ENCODE data around the gene RBM38.

RBM38 gene

DNA sequence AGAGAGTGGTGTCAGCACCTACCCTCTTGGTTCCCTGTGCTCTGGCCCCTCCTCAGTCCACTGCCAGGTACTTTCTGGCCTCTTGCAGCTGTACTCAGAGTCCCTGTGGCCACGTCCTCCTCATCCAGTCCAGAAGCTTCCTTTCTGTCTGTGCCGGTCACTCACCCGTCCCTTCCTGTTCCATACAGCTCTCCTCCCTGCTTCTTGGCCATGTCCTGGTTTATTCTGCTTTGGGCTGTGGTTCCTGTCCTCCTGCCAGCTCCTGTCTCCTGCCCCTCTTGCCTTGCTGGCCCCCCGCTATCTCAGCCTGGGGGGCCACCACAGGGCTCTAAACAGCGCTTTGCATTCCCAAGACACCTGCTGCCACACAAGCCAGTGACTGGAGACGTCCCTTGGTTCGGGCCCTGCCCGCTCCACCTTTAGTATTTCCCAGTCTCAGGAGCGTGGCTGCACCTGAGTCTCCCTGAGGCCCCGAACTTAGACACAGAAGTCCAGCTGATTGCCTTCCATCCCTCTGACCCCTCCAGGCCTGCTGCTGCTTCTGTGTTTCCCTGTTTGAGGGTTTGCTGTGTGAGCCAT is 15.5 kb upstream of the RBM38 start:
- no peak for DNase-seq

DNA sequence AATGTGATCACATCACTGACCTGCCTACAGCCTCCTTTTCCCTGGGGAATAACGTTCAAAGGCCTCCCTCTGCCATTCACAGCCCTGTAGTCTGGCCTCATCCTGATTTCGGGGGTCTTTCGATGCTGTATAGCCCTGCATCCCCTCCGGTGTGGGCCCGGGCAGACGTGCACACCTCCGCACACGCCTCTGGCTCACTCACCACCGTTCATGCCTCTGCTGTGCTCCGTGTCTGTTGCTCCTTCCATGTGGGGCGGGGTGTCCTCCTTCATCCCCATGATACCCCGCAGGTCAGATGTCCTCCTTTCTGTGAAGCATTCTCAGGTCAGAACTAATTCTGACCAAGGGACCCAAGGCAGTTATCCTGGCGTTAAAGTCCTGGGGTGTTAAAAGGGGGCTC is 13.8 kb upstream of the RBM38 start:
- DNase-seq: no peak

DNA sequence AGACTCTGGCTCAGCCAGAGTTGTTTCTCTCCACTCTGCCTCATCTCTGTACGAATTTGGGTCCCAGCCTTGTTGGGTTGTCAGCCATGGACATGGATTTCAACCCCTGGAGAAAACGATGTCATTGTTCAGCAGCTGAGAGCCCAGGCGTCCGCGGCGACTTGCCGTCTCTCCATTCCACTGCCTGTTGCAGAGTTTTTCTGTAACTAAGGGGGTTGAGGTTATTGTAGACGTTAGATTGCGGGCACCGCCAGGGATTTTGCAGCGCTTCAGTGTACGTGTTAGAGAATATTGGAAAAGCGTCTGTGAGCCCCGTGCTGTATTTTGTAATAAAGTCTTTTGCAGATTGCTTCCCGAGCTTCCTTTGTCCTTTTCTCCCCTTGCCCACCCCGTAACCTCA is 13.1 kb upstream of the RBM38 start:
- no peak for DNase-seq

DNA sequence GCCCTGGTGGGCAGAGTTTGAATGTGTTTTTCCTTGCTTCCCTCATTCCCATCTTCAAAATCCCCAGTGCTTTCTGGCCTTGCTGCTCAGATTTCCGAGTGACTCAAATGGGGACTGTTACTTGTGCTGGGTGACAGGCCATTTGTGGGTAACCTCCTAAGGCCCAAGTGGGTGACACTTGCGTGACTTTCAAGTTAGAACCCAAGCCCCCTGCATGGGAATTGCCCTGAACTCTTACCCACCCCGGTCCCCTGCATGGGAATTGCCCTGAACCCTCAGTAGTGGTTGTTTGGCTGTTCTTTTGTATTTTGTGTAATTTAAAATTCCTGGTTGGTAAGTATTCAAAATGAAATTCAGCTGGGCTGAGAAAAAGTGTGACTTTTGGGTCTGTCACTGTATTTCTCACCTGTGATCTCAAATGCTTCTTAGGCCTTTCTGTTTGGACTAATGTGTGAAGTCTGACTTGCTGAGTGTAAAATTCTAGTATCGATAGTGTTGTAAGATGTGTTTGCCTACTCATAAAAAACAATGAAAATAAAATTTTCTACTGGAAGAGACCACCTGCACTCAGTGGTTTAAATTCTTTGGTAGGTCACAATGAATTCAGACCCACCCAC is 12.4 kb upstream of the RBM38 start:
- DNase-seq: no peak

DNA sequence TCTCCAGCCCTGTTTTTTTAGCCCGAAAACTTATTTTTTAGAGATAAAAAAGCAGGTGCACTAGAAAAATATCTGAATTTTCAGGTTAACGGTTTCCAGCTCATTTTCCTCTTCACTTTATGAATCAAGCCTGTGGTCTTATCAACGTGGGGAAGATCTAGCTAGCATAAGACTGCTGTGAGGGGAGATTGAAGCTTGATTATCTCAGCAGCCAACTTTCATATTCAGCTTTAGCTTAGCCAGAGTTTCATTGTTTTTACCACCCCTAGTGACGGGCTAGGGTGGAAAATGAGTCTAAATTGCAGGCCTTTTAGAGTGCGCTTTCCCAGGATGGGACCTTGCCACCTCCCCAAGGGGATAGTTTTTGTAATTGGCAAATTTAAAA is 11.9 kb upstream of the RBM38 start:
- no peak for DNase-seq

DNA sequence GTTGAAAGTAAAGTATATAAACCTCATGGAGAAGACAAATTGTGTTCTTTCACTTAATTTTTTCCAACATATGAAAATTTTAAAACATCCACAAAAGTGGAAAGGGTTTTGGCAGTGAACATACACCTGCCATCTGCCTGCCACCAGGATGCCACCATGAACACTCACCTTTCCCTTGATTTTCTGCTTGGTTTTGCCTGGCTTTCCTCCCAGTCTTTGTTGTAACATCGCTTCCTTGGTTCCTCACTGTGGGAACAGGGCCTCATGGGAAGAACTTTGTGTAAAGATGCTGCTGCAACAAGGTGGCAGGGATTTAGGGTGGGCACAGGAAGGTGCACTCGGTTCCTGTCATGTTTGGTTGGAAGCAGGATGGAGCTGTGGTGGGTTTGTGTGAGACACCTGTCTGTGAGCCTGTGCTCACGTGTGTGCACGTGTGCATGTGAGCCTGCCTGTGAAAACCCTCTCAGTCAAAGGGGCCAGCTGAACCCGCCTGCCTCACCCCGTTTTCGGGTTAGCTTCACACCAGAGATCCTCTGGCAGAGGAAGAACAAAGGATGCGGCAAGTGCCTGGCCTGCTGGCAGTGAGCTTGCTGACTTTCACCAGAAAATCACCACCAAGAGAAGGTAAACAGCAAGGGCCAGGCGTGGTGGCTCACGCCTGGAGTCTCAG is 11.0 kb upstream of the RBM38 start:
- DNase-seq: no peak

DNA sequence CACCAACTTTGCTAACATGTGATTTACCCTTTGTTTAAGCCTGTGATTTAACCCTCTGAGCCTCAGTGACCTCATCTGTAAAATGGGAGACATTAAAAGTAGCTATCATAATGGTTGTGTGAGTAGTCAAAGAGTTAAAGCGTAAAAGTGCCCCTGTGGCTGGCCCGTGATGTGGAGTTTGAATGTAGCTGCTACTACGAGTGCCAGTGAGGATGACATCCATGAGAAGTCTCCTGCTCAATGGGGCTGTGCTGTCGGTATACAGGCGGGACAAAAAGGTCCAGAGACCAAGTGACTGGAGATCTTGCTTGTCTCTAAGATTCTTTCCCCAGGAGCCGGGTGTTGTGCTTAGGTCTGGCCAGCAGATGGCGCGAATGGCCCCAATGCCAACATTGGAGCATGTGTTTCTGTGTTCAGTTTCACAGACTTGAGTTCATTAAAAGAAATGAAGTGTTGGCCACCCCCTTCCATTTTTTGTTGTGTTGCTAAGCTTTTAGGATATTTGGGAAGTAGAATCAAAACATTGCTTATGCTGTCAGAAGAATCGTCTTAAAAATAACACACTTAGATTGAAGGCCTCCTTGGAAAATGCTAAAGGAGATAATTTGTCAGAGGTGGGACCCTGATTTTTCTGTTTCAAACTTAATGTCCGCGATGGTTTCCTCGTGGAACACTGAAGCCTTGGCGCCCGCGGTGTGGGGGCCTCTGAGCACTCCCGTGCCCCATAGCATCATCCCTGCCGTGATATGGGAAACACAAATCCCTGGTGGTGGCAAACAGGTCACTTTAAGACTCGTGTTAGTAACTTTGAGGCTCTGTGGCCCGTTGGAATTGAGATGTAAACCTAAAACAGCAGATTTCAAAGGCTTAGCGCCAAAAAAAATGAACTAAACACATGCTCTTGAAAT is 9.3 kb upstream of the RBM38 start:
- no peak for DNase-seq

DNA sequence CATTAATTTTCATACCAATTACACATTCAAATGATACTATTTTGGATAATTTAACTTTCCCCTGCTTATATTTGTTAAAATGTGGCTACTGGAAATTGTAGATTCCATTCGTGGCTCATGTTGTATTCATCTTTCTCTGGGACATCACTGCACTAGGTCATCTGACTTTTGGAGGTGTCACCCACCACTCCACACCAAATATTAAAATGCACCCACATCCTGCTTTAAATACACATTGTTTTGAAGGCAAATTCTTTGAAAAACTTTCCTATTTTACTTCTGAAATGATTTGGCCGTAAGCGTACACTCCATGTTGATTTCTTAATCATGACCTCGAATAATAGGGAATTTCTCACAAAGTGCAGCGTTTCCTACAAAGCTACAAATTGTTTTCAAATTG is 8.7 kb upstream of the RBM38 start:
- no peak for DNase-seq

DNA sequence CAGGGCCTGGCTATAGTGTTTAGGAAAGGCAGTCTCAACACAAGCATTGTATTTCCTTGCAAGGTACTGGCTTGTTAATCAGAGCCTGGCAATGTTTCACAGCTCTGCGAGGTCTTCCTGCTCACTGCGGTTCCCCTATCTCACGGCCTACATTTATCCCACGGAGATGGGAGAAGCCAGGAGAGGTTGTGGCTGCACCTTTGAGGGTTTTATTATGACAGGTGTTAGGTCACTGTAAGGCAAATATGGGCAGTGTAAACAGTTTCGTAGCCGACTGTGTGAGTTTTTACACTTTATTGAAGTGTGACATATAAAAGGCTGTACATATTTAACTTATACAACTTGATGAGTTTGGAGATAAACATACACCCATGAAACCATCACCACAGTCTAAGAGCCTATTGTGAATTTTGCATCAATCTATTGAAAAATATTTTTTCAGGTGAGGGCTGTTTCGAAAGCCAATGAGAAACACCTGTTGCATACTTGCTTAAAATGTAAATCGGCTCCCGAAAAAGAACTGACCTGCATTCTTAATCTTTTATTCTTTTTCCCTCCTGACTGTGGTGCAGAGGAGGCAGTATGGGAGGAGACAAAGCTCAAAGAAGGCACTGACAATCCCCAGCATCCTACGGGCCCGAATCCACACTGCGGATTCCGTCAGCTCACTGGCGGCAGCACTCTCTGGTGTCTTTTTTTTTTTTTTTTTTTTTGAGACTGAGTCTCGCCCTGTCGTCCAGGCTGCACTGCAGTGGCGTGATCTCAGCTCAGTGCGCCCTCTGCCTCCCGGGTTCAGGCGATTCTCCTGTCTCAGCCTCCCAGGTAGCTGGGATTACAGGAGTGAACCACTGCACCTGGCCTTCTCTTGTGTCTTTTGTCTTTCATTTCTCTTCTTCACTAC is 7.5 kb upstream of the RBM38 start:
- DNase-seq: no peak

DNA sequence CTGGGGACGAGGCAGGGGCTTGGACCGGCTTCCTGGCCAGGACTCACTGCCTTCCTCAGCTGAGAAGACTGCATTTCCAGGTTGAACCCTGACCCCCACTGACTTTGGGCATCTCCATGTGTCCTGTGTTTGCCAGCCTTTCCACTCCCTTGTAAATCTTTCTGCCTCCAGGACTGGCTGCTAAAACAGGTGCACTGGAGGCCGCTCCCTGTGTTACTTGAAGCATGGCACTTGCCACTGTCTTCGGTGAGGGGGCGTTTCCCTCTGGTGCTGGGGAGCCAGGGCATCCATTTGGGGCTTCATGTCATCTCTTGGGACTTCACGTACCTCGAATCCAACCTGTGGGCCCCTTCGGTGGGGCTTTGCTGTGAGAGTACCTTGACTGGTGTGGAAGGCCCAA is 6.7 kb upstream of the RBM38 start:
- no peak for DNase-seq

DNA sequence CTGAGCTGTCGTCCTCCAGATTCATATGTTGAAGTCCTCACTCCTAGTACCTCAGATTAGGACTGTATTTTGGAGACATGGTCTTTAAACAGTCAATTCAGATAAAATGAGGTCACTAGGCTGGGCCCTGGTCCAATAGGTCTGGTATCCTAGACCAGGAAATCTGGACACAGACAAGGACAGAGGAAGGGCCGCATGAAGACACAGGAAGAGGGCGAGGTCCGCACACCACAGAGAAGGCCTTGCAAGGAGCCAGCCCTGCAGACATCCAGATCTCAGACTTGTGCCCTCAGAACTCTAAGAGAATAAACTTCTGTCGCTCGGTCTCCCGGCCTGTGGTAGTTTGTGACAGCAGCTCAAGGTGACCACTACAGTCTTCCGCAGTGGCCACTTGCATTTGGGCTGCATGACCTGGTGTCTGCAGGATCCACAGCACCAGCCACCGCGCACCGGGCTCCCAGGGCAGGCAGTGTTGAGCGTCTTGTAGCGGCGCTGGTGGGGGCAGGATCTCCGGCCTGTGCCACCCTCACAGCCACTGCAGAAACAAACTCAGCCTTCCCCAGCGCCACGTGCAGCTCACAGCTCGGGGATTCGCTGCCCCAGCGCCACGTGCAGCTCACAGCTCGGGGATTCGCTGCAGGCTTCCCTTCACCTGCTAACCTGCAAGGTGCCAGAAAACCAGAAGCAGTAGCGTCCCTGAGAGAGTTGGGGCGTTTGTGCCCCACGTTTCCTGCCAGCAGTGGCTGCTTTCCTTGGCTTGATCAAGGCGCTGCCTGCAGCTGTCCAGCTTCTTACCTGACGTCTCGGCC is 6.0 kb upstream of the RBM38 start:
- DNase-seq: no peak

DNA sequence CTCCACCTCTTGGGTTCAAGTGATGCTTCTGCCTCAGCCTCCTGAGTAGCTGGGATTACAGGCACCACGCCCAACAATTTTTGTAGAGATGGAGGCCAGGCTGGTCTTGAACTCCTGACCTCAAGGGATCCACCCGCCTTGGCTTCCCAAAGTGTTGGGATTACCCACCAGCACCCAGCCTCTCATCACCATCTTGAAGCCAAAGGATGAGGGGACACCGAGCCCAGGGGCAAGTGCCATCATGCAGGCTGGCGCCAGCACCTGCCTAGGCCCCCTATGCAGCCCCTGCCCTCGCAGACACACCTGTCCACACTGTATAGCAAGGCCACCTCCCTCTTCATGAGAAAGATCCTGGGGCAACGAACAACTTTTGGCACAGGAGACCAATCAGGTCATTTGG is 5.3 kb upstream of the RBM38 start:
- no peak for DNase-seq

DNA sequence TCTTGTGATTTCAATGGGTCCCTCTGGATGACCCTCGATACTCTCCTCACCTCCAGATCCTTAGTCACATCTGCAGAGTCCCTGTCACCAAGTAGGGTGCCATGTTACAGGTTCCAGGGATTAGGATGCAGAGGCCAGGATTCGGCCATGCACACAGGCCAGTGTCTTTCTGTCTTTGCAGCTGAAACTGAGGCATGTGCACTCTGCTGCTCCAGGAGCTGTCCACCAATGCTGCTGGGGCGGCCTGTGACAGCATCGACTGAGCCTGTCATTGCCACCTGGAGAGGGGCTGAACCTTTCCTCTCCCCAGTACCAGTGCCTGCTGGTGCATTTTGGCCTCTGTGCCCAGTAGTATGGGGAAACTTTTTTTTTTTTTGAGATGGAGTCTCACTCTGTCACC is 4.4 kb upstream of the RBM38 start:
- no peak for DNase-seq

DNA sequence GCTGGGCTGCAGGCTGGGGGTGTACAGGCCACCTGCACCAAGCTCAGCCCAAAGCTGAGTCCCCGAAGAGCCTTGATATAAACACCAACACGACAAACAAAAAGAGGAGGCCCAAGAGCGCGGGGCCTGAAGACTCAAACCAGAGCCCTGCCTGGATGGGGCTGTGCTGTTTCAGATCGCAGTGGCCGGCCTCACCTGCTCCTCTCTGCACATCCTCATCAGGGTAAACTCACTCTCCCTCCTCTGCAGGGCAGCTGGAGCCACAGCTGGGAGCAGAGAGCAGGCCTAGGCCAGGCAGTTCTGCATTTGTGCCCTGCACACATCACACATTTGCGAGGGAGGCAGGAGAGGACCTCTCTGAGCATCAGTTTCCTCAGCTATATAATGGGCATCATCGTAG is 3.7 kb upstream of the RBM38 start:
- no peak for DNase-seq

DNA sequence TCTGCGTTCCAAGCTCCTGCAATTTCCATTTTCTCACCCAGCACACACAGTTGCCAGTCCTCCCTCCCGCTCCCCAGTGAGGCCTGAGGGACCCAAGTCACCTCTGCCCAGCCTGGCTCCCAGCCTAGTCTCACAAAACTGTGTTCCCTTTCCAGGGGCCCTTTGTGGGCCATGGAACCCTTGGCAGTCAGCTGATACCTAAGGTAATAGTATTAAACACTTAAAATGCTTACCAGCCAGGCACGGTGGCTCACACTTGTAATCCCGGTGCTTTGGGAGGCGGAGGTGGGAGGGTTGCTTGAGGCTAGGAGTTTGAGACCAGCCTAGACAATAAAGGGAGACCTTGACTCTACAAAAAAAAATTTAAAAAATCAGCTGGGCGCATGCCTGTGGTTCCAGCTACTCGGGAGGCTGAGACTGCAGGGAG is 3.2 kb upstream of the RBM38 start:
- no peak for DNase-seq

DNA sequence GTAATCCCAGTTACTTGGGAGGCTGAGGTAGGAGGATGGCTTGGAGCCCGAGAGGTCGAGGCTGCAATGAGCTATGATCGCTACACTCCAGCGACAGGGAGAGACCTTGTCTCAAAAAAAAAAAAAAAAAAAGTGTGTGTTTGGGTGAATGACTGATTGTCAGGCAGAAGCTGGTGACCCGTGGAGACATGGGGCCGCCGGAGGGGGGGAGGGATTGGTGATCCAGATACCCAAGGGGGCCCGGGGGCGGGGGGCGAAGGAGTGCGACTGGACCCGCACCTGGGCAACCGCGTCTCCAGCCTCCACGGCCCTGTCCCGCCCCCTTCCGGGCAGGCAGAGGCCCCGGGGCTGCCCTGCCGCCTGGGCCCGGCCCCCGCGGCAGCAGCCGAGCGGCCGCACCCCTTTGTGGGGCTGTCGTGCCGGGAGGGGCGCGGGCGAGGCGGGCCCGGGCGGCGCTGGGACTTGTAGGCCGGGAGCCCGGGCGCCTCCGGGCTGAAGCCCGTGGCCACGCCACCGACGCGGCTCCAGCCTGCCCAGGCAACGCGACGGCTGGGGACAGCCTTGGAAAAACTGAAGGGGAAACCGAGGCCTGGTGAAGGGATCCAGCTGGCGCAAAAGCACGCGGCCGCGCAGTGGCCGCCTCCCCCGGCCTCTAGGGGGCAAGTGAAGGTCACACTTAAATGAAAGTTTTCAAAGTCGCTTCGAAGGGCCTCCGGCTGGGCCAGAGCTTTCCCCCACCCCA is 2.1 kb upstream of the RBM38 start:
- no peak for DNase-seq

DNA sequence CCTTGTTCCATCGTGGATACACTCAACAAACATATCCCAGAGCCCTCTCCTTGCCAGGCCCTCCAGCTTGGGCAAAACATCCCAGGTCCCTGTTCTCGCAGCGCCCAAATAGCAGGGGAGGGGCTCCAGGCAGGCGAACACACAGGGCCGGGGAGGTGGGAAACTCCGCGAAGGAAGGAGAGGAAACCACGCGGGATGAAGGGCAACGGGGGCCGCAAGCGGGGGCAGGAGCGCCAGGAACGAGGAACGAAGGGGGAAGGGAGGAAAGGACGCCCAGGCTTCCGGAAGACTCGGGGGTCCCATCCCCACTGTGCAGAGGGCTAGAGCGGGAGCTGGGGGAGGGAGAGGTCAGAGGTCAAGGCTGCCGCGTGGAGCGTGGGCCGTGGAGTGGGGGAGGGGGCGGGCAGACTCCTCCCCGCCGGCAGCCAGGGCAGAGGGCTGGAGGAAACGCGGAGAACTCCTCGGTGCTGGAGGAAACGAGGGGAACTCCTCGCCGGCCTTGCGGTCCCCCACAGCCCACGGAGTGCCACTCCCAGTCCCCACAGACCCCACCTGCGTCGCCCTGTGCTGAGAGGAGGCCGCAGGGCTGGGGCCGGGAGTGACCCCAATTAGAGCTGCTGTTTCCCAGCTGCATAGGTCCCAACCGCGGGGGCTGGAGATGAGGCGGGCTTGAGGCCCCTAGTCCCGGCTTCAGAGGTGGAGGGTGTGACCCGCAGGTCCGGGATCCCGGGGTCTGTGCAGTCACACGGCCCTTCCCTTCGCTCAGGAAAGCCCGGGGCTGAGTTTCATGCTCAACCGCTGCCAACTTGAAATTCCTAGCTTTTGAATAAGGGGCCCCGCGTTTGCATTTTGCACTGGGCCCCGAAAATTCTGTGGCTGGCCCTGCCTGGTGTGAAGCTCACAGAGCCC is 1.2 kb upstream of the RBM38 start:
- no peak for DNase-seq

DNA sequence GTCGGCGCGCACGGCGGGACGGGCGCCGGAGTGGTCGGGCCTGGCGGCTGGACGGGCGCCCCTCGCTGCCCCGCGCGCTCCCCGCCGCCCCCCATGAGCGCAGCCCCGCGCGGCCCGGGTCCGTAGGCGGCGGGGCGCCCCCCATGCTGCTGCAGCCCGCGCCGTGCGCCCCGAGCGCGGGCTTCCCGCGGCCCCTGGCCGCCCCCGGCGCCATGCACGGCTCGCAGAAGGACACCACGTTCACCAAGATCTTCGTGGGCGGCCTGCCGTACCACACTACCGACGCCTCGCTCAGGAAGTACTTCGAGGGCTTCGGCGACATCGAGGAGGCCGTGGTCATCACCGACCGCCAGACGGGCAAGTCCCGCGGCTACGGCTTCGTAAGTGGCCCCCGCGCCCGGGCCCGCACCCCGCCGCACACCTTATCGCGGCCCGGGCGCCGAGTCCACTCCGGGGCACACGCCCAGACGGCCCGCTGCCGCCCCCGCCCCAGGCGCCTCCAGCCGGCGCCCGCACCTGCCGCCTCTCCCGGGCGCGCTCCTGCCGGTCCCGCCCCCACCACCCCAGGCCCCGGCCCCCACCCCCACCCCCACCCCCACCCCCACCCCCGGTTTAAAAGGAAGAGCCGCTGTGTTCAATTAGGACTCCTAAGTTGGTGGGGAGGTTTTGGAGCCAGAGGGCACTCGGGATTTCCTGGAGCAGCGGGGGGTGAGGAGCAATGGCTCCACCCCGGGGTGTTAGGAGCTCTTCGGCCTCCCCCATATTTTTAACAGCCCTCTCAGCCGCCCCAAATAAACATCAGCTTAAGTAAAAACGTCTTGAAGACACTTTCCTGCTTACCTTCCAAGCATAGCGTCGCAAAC is 474 bp downstream of the RBM38 start:
- no peak for DNase-seq
